ENCODE measurements around the gene SELENOV.

SELENOV gene

DNA sequence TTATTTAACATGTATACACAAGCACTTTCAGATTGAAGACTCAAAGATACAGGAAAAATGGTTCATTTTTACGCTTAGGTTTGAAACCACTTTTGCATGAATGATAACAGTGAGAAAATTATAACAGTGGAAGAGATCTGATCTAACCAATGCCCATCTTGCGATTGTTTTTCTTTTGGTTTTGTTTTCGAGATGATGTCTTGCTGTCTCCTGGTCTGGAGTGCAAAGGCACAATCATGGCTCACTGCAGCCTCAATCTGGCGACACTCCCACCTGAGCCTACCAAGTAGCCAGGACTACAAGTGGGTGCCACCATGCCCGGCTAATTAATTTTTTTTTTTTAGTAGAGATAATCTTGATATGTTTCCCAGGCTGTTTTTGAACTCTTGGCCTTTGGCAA lies 35.3 kb downstream of the SELENOV start:
- Mint-ChIP-seq H3K9me3 (no peaks in the 10 kb centered on the region), H3K27ac (no peak overlapping the region), H3K4me3 (no peak overlapping the region), H3K4me1 (ENCODE audit: low read depth) (peaks cover 27% of the 10 kb centered on the region), H3K27me3 (no peaks in the 10 kb centered on the region), H3K36me3 (ENCODE audit: low read depth) (no peaks in the 10 kb centered on the region)
- DNase-seq, result no peak

DNA sequence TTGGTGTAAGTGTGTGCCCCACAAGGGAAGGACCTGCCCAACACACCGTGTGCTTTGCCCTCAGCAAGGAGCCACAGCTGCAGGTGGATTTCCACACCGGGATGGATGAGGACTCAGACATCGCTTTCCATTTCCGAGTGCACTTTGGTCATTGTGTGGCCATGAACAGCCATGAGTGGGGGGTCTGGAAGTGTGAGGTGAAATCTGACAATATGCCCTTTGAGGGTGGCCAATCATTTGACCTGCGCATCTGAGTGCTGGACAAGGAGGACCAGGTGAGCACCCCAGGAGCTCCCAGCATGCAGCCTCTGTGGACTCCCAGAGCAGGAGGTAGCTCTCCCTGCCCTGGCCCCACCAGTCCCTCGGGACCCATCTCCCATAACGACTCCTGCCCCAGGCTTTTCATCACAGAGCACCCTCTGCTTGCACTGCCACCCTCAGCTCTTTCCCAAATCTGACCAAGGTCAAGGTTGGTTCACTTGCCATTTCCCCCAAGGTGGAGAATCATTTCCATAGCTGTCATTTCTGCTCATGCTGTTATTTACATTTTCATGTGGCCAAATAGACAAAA lies 38.2 kb downstream of the SELENOV start:
- no peaks in the 10 kb centered on the region for H3K36me3 Mint-ChIP-seq (ENCODE audit: low read depth)

DNA sequence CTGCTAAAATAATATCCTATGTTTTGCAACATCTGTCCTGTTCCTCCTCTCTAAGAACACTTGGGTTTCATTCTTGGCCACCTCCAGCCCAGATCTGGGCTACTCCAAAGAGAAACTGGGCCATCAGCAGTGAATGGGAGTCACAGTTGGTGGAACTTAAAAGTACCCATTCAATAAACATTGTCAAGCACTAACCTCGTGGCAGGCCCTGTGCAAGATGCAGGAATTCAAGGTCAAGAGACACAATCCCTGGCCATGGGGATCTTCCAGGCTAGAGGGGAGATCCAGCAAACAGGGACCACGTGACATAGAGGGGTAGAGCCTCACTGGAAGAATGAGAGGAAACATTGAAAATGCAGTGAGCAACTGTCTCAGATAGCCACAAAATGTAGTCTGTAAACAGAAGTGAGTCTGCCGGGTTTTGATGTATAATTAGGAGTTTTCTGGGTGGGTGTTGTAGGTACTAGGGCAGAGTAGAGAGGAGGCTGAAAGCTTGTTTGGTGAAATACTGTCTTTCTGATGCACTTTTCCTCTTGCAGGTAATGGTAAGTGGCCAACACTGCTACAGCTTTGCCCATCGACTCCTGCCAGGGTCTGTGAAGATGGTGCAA lies 39.9 kb downstream of the SELENOV start:
- Mint-ChIP-seq H3K27ac (no peak overlapping the region), H3K4me3 (no peak overlapping the region), H3K4me1 (ENCODE audit: low read depth) (peaks cover 36% of the 10 kb centered on the region), H3K9me3 (no peaks in the 10 kb centered on the region), H3K27me3 (no peaks in the 10 kb centered on the region), H3K36me3 (ENCODE audit: low read depth) (no peaks in the 10 kb centered on the region)
- DNase-seq, result no peak

More for the DNA sequence above, 38.2 kb downstream of the SELENOV start:
- no peaks in the 10 kb centered on the region for H3K27me3 Mint-ChIP-seq
- H3K27ac Mint-ChIP-seq, result no peak overlapping the region
- no peak for DNase-seq
- no peak overlapping the region for H3K4me3 Mint-ChIP-seq
- peaks cover 22% of the 10 kb centered on the region for H3K4me1 Mint-ChIP-seq (ENCODE audit: low read depth)
- H3K9me3 Mint-ChIP-seq, result no peaks in the 10 kb centered on the region

GRCh38 chr19:39555883-39556282 lies 40.9 kb downstream of the SELENOV start:
- H3K27me3 Mint-ChIP-seq, result no peaks in the 10 kb centered on the region
- H3K4me1 Mint-ChIP-seq (ENCODE audit: low read depth), result peaks cover 36% of the 10 kb centered on the region

DNA sequence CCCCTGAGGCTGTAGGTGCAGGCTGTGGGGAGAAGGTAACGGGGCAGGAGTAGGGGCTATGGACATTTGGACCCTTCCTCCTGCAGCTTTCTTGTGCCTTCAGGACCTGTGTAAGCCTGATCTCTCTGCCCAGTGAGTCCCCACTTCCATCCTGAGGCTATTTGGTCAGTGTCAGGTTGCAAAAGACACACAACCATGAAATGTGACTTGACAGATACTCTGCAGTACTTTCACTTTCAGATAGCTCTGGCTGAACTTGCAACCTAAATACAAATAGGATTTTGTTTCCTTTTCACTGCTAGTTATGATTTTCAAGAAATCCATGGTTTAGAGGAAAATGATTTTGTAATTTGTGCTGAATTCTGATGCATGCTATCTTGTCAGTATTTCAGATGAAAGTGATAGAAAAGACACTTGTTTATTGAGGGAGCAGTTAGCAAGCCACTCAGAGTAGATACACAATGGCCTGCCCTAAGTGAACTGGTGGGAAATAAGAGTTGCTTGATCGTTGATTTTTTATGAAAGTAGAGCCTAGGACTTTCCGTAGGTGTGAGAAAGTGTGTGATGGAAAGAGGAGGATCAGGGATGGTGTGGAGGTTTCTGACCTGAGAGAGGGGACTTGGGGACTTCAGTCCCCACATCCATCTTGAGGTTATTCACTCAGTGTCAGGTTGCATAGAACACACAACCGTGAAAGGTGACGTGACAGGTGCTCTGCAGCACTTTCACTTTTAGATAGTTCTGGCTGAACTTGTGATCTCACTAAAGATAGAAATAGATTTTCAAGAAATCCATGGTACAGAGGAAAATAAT lies 43.1 kb downstream of the SELENOV start:
- Mint-ChIP-seq H3K36me3 (ENCODE audit: low read depth) (no peaks in the 10 kb centered on the region), H3K4me3 (peak overlapping the region; percentile 26)

More at GRCh38 chr19:39555883-39556282, 40.9 kb downstream of the SELENOV start:
- no peaks in the 10 kb centered on the region for H3K36me3 Mint-ChIP-seq (ENCODE audit: low read depth)
- no peak for DNase-seq
- no peaks in the 10 kb centered on the region for H3K9me3 Mint-ChIP-seq
- no peak overlapping the region for H3K27ac Mint-ChIP-seq
- no peak overlapping the region for H3K4me3 Mint-ChIP-seq

GRCh38 chr19:39558624-39559117 lies 43.7 kb downstream of the SELENOV start:
- no peak for DNase-seq
- H3K9me3 Mint-ChIP-seq, result no peaks in the 10 kb centered on the region
- H3K27me3 Mint-ChIP-seq, result no peaks in the 10 kb centered on the region
- H3K27ac Mint-ChIP-seq, result peak overlapping the region; percentile 84
- peaks cover 25% of the 10 kb centered on the region for H3K4me1 Mint-ChIP-seq (ENCODE audit: low read depth)
- H3K4me3 Mint-ChIP-seq, result peak overlapping the region; percentile 26
- H3K36me3 Mint-ChIP-seq (ENCODE audit: low read depth), result no peaks in the 10 kb centered on the region

More for the DNA sequence above, 43.1 kb downstream of the SELENOV start:
- DNase-seq, result no peak
- H3K4me1 Mint-ChIP-seq (ENCODE audit: low read depth), result peaks cover 29% of the 10 kb centered on the region
- H3K9me3 Mint-ChIP-seq, result no peaks in the 10 kb centered on the region
- no peaks in the 10 kb centered on the region for H3K27me3 Mint-ChIP-seq
- H3K27ac Mint-ChIP-seq, result peak overlapping the region; percentile 84

DNA sequence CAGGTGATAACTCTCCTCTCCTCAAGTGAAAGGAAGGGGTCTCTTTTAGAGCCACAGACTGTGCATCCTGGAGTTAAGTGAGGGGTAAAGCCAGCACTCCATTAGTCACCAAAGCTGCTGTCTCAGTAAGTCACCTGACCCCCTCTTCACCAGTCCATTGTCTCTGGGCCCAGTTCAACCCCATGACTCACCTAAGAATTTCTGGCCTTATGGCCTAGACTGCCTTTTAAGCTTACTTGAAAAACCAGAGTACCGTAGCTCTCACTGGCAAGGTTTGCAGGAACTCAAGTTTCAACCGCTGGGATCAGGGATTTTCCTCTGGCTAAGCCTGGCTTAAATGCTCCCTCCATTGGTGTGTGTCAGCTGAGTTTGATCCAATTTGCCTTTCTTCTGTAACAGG lies 48.5 kb downstream of the SELENOV start:
- Mint-ChIP-seq H3K9me3 (no peaks in the 10 kb centered on the region), H3K27me3 (peaks cover 8% of the 10 kb centered on the region), H3K36me3 (ENCODE audit: low read depth) (no peaks in the 10 kb centered on the region), H3K27ac (no peak overlapping the region), H3K4me1 (ENCODE audit: low read depth) (peaks cover 12% of the 10 kb centered on the region), H3K4me3 (no peak overlapping the region)
- DNase-seq, result no peak

DNA sequence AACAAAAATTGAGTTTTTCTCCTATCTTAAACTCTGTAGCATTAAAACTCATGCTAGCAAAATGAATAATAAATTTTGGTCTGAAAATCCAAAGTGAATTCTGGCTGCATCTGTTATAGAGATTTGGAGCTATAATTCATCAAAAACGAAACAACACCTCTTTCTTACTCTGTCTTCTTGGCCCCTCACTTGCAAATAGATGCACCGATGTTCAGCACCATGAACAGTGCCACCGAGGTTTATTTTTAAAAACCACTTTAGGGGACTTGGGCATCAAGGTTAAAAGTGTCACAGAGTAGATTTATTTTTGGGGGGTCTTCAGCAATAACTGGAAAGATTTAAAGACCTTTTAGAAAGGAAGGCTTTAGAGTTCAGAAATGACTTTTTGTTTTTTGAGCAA lies 51.1 kb downstream of the SELENOV start:
- Mint-ChIP-seq H3K27me3 (peaks cover 25% of the 10 kb centered on the region), H3K36me3 (ENCODE audit: low read depth) (no peaks in the 10 kb centered on the region), H3K27ac (no peak overlapping the region), H3K4me3 (no peak overlapping the region), H3K9me3 (no peaks in the 10 kb centered on the region), H3K4me1 (ENCODE audit: low read depth) (peaks cover 5% of the 10 kb centered on the region)
- no peak for DNase-seq

GRCh38 chr19:39568604-39569003 lies 53.7 kb downstream of the SELENOV start:
- no peak overlapping the region for H3K4me3 Mint-ChIP-seq
- H3K9me3 Mint-ChIP-seq, result peaks cover 9% of the 10 kb centered on the region
- no peak overlapping the region for H3K27ac Mint-ChIP-seq
- DNase-seq, result no peak
- H3K36me3 Mint-ChIP-seq (ENCODE audit: low read depth), result no peaks in the 10 kb centered on the region
- H3K4me1 Mint-ChIP-seq (ENCODE audit: low read depth), result peaks cover 5% of the 10 kb centered on the region
- H3K27me3 Mint-ChIP-seq, result peaks cover 32% of the 10 kb centered on the region
